ENCODE results near the gene GREB1.

DNA sequence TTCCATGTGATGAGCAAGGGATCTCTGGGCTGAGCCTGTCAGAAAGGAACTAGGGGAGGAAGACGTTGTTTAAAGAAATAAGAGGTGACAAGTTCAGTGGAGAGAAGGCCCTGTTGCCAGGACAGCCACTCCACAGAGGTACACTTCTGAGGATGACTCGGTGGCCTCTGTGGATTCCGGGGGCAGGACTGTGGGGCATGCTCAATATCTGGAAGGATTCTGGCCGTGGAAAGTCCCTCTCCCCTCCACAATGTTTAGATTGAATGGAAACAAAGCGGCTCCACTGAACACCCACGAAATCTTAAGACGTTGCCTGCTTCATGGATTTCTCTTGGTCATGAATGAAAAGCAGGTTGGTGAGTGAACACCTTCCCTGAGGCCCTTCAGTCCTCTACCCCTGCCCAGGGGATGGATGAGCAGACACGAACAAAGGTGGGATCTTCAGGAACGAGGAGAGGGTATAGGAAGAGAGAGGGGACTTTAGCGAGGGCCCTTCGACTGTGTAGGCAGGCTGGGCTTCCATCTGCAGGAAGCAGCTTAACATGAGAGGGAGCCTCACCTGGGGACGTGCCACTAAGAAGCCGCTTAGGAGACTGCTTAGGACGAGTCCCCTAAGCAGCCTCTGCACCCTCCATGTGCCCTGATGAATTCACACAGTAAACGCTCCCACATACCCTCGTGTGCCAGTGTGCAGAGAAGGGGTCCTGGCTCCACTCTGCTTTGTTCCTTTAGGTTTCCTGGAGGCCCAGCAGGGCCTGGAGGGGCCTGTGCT is 134.2 kb downstream of the GREB1 start:
- TF ChIP-seq SUZ12 (IDR thresholded peaks at IDR 0.05) (no peak), FOXM1 (IDR thresholded peaks at IDR 0.05; ENCODE audit: borderline replicate concordance) (no peak), SP1 (IDR thresholded peaks at IDR 0.05) (no peak), FOXK2 (IDR thresholded peaks at IDR 0.05) (no peak), BHLHE40 (IDR thresholded peaks at IDR 0.05; ENCODE audit: borderline replicate concordance) (no peak), NFRKB (IDR thresholded peaks at IDR 0.05) (no peak), ARNT (IDR thresholded peaks at IDR 0.05) (no peak), L3MBTL2 (conservative IDR thresholded peaks at IDR 0.05) (no peak), HDGF (IDR thresholded peaks at IDR 0.05; ENCODE audit: borderline replicate concordance) (no peak), ELF4 (IDR thresholded peaks at IDR 0.05) (no peak), TARDBP (IDR thresholded peaks at IDR 0.05) (no peak), ZNF384 (IDR thresholded peaks at IDR 0.05) (no peak)
- TF ChIP-seq, protein P1, sequence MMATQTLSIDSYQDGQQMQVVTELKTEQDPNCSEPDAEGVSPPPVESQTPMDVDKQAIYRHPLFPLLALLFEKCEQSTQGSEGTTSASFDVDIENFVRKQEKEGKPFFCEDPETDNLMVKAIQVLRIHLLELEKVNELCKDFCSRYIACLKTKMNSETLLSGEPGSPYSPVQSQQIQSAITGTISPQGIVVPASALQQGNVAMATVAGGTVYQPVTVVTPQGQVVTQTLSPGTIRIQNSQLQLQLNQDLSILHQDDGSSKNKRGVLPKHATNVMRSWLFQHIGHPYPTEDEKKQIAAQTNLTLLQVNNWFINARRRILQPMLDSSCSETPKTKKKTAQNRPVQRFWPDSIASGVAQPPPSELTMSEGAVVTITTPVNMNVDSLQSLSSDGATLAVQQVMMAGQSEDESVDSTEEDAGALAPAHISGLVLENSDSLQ (IDR thresholded peaks at IDR 0.05), result no peak

Data from HEK293T (cell line).